ENCODE data around the gene RCOR2.
A peak's percentile ranks its signal among the peaks of the same experiment; 100 is the strongest.

RCOR2 gene

DNA sequence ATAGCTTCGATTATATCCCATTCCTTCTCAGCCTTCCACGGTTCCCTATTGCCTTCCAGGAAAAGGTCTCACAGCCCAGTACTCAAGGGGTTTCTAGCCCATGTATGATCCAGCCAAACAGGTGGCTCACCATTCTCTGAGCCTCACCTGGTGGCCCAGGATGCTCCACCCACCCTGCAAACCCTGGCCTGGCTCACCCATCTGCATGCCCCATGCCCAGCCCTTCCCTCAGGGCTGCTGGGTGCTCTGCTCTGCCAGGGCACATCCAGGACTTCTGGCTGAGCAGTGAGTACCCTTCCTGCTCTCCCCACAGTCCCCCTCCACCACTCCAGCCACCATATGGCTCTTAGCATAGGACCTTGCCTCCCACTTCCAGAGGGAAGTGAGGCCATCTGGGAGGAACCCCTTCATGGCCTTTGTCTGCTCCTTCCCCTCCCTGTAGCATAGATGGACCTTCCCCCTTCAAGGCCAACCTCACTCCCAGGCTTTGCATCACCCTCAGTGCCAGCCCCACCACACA lies 5.8 kb upstream of the RCOR2 start:
- no peak for DNase-seq

DNA sequence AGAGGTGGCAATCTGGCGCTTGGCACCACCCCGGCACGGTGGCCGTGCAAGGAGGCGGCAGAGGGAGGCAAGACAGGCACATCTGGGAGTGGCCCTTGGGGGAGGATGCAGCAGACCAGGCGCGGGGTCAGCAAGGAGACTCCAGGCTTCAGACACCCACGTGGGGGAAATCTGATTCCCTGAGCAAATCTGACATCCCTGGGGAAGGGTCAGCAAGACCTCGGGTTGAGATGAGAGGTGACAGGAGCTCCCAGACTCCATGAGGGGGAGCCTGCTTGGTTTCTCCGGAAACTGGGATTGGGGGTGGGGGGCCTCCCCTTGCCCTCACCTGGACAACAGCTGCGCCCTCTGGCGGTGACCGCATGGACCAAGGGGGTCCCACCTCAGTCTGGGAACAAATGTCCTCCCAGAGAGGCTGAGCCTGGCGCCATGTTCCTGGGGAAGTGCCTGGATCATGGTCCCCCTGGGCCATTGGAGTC lies 4.0 kb upstream of the RCOR2 start:
- DNase-seq, result peak; percentile 27

DNA sequence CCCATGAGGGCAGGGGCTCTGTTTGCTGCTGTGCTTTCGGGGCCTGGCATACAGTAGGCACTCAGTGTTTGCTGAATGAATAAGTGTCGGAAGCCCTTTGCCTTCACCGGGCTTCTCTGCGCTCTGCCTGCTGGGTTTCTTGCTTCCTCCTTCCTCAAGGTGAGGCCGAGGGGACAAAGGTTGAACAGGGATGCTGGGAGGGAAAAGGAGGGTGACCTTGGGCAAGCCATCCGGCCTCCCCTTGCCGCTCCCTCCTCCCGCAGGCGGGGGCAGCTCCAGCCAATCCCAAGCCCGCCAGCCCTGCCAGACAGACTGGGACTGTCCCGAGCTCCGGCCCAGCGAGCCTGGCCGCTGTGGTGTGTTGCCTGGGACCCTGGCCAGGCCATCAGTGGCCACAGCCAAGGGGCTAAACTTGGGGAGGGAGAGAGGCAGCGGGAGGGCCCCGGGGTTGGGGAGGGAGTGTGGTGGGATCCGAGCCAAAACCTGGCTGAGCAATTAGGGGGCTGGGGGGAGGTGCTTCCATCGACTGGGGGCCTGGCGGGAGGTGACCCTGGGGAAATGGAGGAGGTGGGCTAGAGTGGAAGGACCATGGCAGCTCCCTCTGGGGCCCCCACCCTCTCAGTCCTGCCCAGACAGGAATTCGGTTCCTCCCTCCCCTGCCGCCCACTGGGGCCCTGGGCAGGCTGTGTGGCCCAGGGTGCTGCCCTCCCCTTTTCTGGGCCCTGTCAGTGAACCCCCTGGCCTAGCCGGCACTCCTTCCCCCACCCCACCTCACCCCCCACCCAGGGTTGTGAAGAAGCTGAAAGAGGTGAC lies 3.4 kb upstream of the RCOR2 start:
- no peak for DNase-seq

DNA sequence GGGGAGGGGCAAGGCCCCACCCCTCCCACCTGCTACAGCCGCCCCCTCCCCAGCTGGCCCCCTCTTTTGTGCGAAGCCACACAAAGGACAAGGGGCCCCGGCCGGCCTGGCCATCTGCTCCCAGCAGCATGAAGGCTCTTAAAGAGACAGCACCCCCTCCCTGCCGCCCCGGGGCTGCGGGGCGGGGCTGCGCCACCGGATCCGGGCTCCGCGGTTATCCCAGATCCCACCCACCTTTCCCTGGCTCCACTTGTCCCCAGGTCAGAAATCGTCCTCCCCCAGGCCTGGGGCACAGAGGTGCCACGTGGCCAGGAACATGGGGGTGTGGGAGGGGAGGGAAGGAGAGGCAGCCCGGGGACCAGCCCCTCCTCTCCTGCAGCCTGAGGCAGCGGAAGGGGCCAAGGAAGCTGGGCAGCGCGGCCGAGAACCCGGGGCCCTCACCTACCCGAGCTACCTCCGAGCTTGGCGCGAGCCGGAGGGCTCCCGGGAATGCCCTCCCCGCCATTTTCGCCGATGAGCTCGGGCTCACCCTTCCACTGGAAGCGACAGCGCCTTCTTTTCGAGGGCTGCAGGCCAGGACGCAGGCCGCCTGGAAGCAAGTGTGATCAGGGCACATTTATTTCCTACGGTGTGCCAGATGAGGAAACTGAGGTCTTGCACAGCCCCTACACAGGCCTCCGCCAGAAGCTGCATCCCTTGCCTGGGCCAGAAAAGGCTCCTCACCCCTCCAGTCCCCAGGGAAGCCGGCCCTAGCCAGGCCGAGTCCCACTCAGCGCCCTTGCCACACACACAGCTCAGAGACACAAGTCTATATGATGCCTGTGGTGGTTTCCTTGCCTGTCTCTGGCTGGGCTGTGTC lies 2.5 kb upstream of the RCOR2 start:
- no peak for DNase-seq

DNA sequence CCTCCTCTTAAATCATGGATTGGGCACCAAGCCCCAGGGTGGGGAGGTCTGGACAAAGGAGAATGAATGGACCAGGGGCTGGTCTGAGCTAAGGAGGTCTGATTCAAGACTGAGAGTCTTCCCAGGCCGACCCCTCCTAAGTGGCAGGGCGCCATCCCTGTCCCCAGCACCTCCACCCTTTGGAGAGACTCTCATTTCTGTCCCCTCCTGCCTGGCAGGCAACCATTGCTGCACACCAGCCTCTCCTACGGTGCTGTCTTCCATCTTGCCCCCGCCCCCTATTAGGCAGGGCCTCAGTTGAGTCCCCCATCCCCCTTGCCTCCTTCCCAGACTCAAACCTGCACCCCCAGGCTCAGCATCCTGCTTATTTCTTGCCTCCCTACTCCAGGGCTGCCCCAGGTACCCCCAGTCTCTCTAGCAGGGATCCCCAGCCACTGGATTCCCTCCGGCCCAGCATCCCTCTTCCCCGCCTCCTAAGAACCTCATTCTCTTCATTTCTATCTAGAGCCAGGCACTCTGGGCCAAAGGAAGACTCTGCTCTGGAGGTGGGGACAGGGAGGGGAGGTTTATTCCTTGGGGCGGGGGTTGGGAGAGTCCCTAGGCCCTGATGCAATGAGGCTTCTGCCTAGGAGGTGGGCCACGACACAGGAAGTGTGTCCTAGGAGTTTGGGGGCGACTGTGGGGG lies 1.7 kb upstream of the RCOR2 start:
- DNase-seq, result no peak

DNA sequence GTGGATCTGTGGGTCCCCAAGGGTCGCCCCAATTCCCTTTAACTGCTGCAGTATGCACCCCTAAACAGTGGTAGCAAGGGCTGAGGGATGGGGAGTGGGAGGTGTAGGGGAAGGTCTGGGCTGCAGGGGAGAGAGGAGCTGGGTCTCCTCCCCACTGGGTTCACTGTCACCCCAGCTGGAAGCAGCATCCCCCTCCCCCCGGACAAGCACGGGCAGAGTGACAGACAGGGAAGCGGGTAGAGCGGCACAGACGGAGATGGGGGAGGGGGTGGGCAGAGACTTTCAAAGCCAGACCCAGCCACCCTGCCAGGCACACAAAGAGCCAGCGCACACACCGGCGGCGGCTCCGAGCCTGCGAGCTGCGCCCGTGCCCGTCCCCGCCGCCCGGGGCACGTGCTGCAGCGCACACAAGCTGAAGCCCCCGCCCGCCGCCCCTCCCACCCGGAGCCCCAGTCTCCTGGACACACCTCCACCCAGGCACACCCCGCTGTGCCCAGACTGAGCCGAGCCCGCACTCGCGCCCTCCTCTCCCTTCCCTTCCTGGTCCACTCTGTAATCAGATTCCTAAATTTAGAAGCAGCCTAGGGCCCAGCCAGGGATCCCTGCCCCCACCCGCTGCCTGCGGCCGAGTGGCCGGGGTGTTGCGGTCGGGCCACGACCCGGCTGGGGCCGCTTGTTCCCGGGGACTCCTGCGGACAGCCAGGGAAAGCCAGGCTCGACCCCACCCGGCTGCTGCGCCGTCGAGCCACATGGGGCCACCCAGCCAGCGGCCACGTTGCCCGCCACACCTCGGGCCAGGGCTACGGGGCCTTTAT lies 935 bp upstream of the RCOR2 start:
- no peak for DNase-seq

DNA sequence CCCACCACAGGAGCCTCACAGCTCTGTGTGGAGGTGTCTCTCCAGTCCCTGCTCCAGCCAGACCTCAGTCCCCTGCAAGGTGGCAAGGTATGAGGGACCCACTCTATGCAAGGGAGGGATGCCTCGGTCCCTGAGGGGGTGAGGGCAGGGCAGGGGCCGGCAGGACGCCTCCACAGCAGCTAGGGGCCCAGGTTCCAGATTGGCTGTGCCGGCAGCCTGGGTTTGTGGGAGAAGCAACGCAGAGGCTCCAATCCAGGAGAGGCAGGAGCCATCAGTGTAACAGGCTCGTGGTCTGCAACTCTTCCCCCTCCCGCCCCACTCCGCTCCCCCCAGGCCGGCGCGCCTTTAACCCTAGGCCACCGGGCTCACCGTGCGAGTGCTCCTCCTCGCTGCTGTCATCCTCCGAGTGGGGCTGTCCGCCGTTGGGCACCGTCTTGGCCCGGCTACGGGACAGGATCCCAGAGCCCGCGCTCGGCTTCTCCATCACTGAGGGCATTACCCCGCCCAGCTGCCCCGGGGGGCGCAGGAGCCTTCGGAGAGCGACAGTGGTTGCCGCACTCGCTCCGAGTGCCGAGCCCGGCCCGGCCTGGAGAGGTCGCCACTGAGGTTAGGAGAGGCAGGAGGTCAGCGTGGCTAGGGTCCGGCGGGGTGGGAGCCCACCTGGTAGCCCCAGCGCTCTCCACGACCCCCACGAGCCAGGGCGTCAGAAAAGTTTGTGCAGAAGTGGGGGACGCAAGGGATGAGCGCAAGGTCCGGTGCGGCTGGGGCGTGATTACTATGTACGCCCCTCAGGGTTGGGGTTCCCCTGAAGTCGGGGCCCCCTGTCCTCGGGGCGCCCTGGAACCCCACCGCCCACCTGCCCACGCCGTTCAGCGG lies 765 bp downstream of the RCOR2 start:
- no peak for DNase-seq

DNA sequence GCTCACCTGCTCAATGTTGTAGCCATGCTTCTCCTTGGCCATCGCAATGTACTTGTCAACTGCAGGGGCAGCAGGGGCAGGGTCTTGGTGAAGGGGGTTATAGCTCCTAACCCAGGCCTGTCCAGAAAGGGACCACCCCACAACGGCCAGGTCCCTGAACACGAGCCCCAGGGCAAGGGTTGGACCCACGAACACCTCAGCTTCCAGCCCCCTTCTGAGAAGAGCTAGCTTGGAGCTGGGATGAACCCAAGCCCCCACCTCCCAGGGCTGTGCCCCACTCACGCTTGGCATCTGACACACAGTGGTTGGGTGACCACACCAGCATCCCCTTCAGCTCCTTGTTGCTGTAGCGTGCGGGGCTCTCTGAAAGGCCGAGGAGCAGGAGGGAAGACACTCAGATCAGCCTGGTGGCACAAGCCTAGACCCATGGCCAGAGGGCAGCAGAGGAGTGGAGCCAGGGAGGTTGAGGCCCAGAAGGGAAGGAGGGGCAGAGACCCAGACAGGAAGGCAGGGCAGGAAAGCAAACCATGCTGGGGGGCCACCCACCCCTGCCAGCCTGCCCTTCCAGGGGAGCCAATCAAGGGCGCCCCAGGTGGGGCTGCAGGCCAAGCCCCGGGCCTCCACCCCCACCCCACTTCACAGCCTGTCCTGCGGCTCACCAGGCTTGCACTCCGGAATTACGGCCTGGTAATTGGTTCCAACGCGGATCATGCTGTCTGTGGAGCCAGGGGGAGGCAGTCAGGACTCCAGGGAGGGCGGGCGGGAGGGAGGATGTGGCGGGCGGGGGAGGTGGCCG lies 1.9 kb downstream of the RCOR2 start:
- no peak for DNase-seq

DNA sequence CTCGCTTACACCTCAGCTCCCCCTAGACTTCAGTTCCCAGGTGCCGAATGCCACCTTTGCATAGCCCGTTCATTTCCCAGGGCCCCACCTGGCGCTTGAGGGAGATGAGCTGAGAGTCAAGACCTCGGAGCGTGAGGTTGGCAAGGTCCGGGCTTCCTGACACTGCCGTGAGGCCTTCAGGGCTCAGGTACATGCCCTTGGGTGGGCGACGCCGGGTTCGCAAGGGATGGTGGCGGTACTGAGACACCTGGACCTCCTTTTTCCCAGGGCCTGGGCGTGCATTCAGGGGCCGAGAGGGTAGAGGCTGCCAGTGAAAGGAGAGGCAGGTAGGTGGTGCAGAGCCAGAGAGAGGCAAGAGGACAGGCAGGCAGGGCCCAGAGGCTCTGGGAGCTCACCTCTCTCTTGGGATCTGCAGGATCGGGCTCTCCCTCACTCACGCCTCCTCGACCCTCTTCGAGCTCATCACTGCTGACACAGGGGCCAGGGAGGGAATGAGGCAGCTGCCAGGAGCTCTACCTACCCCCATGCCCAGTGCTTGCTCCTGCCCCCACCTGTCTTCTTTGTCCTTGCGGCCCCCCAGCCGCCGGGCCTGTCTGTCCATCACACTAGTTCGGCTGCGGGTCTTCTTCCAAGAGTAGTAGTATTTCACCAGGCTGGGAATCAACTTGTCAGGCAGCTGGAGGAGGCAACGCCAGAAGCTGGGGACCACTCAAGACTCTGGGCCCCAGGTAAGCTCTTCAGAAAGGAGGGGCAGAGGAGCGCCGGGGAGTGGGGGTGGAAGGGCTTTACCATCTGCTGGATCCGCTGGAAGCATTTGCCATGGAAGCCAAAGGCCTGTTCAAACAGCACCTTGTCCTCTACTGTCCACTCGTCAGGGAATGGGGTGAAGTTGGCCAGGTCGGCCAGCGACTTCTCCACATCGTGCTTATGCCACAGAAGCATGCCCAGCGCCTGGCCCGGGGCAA lies 2.8 kb downstream of the RCOR2 start:
- no peak for DNase-seq

DNA sequence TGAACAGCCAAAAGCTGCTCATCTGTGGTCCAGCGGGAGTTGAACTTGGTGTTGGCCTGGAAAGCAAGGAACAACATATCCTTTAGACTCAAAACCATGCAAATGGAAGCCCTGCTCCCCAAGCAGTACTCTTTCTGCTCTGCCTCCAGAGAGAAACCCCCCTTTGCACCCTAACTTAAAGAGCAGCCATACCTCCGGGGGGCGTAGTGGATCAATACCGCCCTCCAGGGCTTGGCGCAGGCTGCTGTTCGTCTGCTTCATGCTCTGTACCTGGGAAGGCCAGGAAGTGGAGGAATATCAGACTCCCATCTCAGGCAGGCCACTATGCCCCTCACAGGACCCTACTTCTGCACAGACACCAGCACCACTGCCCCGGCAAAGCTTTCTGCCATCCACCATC lies 4.3 kb downstream of the RCOR2 start:
- DNase-seq, result no peak

DNA sequence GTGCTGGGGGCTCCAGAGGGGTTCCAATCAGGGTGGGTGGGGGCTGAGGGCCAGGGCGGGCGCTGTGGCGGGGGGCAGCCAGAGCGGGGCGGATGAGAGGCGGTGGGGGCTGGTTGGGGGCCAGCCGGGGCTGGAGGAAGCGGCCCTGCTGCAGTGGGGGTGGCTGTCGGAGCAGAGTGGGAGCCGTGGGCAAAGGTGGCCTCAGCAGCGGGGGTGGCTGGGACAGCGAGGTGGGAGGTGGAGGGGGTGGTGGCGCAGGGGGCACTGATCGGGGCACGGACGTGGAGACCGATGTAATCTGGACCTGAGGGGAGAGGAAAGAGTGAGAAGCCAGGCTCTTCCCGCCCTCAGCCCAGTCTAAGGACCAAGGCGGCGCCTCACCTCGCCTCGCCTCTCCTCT lies 5.1 kb downstream of the RCOR2 start:
- no peak for DNase-seq

DNA sequence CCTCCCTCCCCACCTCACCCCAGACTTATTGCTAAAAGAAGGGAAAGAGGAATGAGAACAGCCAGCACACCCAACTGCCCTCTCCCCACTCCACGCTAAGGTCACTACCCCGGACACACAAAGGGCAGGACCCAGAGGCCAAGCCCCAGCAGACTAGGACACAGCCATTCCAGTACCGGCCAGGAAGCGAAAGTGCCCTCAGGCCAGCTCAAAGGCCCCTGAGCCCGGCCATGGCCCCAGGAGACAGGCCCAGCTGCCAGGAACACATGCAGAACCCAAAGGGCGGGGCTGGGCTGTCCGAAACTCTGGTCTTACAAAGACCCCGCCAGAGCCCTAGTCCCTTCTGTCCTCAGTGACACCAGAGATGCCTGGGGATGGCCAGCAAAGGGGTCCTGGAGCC lies 5.5 kb downstream of the RCOR2 start:
- no peak for DNase-seq

DNA sequence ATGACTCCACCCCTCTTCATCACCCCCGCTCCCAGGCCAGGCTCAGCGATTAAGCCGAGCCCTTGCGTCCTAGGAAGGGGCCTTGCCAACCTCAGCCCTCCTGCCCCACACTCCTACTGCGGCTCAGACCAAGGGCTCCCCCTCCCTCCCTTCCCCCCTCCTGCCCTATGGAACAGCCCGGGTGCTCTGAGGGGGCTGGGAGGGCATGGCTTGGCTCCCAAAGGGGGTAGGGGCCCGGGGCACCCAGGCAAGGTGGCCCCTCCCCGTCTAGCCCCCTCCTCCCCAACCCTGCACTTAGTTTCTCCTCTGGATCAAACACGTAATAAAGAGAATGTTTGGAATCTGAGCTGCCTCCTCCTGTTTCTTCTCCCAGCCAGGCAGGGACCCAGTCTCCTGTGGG lies 6.3 kb downstream of the RCOR2 start:
- DNase-seq, result no peak

DNA sequence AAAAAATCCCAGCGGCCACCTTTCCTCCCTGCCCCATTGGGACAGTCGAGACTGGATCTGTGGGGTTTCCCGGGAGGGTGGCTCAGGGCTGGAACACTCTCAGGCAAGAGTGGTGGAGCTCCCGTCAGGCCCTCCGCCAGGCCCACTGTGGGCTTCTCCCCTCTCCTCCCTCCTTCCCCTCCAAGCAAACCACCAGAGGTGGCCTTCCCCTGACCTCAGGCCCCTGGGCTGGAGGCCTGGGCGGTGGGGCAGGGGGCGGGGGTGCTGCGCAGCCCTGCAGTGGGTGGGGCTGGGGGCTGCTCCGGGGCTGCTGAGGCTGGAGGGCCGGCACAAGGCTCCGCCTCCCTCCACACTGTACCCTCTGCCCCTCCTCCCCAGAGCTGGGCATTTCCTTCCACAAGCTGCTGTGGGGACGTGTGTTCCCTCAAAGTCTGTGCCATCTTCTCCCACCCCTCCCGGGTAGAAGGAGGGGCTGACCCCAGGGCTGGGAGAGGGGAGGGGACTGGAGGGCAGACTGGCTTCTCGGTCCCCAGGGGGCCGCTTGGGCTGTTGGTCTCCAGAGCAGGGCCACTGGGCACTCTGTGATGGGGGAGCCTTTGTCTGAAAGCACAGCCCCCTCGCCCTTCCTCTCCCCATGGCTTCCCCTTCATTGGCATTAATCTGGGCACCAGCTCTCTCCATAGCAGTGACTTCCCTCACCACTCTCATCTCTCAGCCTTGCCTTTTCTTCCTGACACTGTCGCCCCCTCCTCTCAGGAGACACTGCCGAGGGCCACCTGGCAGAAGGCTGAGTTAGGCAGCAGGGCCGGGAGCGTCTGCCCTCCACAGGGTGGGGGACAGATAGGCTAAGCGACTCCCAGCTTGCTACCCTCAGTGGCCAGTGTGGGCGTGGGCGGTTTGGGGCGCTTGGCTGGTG lies 7.1 kb downstream of the RCOR2 start:
- DNase-seq, result no peak

DNA sequence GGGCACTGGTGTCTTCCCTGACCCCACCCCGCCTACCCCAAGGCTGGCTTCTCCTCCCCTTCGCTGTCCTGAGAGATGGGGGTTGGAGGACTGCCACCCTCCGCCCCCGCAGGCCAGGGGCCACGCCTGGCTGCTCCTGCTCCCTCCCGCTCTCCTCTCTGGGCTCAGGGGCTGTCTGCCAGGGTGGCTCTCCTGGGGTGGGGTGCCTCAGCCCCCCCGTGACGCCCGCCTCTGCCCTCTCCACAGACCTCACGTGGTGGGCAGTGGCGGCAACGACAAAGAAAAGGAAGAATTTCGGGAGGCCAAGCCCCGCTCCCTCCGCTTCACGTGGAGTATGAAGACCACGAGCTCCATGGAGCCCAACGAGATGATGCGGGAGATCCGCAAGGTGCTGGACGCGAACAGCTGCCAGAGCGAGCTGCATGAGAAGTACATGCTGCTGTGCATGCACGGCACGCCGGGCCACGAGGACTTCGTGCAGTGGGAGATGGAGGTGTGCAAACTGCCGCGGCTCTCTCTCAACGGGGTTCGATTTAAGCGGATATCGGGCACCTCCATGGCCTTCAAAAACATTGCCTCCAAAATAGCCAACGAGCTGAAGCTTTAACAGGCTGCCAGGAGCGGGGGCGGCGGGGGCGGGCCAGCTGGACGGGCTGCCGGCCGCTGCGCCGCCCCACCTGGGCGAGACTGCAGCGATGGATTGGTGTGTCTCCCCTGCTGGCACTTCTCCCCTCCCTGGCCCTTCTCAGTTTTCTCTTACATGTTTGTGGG lies 8.1 kb downstream of the RCOR2 start:
- no peak for DNase-seq

DNA sequence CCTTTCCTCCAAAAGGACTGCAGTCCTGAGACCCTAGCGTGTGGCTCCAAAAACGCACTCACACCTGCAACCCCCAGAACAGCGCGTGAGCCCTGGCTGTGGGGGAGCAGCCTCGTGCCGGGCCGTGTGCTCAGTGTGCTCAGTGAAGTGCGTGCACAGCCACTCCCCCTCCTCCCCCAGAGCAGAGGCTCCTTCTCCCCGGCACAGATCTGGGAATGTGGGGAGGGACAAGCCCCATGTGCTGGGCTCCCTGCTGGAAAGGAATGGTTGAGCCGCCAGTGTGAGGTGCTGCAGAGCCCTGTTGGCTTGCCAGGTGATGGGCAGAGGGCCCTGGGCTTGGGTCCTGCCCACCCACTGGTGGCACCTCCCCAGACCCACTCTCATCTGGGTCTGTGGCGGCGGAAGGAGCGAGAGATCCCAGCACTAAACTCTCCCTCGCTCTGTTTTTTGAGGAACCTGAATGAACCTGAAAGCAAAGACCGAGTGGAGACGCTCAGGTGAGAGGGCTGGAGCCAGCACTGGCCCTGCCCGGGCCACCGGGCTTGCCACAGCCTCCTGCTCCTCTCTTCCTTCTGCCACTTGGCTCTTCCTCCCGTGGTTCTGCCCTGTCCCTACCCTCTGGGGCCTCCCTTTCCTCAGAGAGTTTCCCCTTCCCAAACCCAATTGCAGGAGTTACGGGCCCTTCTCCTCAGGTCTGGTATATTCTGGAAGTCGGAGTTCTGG lies 9.0 kb downstream of the RCOR2 start:
- DNase-seq, result no peak

DNA sequence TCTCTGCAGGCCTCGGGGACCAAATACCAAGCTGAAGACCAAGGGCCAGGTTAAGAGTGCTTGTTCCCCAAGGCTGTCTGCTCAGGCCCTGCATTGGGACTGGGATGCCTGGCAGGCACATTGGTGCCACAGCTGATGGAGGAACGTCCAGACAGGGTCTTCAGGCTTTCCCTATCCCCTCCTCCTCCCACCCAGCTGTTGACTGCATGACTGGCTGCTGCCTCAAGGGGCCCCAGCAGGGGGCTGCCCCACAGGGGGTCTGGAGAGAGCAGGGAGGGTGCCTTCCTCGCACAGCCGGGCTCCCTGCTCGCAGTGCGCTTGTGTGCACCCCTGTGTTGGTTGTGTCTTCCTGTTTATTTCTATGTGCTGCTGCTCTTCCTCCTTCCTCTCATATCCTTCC lies 9.9 kb downstream of the RCOR2 start:
- DNase-seq, result no peak
